Esophagus muscularis mucosa (tissue), 4 donors: ENCODE measurements around the gene TFPI. TPM values are rescaled to one million over a fixed set of nuclear protein-coding genes. Genes with fewer than 3 reads are reported as not detected.
"Not testable (repeated sequence)": the region's sequence is repeated elsewhere in the genome, so short reads cannot be mapped to it uniquely, and the experiment has no call there.

Experiments used
- DNase-seq: peaks from one replicate; pipeline ENCODE4 v3.0.0-alpha.2; 2017; ENCODE audit errors: extremely low spot score
- H3K27ac ChIP-seq, 4 donors: fragments of 200-600 bp; sonication (generic); replicated peaks in 1 of 4; 1 replicate in 3 of 4; 2 replicates in 1 of 4; pipeline ENCODE4 v1.5.1; 2016 to 2019; ENCODE audit warnings: mild to moderate bottlenecking in 1 of 4
- H3K27me3 ChIP-seq, 4 donors: fragments of 200-600 bp; sonication (generic); one replicate each; pipeline versions ENCODE4 v1.5.1 to v1.6.0; 2016 to 2019
- H3K36me3 ChIP-seq, 4 donors: fragments of 200-600 bp; sonication (generic); one replicate each; pipeline ENCODE4 v1.5.1; 2016 to 2019
- H3K4me1 ChIP-seq, 4 donors: fragments of 200-600 bp; sonication (generic); one replicate each; pipeline ENCODE4 v1.5.1; 2016 to 2019
- H3K4me3 ChIP-seq, 4 donors: fragments of 200-600 bp; sonication (generic); 1 replicate in 2 of 4; 2 replicates in 2 of 4; pipeline ENCODE4 v1.5.1; 2016 to 2019; ENCODE audit warnings: mild to moderate bottlenecking in 4 of 4, moderate library complexity in 1 of 4
- H3K9me3 ChIP-seq, 4 donors: fragments of 200-600 bp; sonication (generic); 1 replicate in 3 of 4; 2 replicates in 1 of 4; pipeline ENCODE4 v1.5.1; 2016 to 2019
- CTCF ChIP-seq, 3 experiments: fragments of 200-600 bp in 2 of 3; fragments of 450-650 bp in 1 of 3; sonication (generic) in 2 of 3; IDR thresholded peaks; one replicate each; pipeline ENCODE4 v1.5.1; 2017 to 2019; ENCODE audit warnings: antibody characterized with exemption in 3 of 3, mild to moderate bottlenecking in 2 of 3, moderate library complexity in 1 of 3
- EP300 ChIP-seq: sonication (generic); formaldehyde crosslinking; IDR thresholded peaks from one replicate; pipeline ENCODE4 v1.6.1; 2017; ENCODE audit warnings: antibody characterized with exemption
- POLR2A ChIP-seq: fragments of 450-650 bp; IDR thresholded peaks from one replicate; pipeline ENCODE4 v1.6.1; 2017; ENCODE audit warnings: antibody characterized with exemption, moderate library complexity, mild to moderate bottlenecking, low read depth
- POLR2AphosphoS5 ChIP-seq, 2 donors: sonication (generic); formaldehyde crosslinking; IDR thresholded peaks; one replicate each; pipeline ENCODE4 v1.6.1; 2017; ENCODE audit warnings: antibody characterized with exemption in 2 of 2
- WGBS: methylation state at CpG from one replicate; pipeline ENCODE4 v1.1.5; 2018; 5-methylcytosine and 5-hydroxymethylcytosine counted together
- intact Hi-C: fragments of 100-400 bp; cut with DNase I; formaldehyde crosslinking; loops from one replicate; pipeline ENCODE4 v1.15.1; 2023
- total RNA-seq, 4 donors: library from RNA; depleted of rRNA; stranded (reverse); fragments of >200 nt; gene quantifications; one replicate each; pipeline versions ENCODE4 v1.1.0 to v1.2.1, GENCODE V29; 2016

The TFPI gene
- total RNA-seq, 4 donors from 2014 or later = 57.3 to 93.1 (median 68.2) TPM

- no peaks in the 10 kb centered on the region for H3K9me3 ChIP-seq
- no peak overlapping the region for H3K27ac ChIP-seq
- no peaks in the 10 kb centered on the region for H3K27me3 ChIP-seq
- intact Hi-C loops = no loop called here
- no peaks in the 10 kb centered on the region for H3K4me1 ChIP-seq
- no peaks in the 10 kb centered on the region for H3K36me3 ChIP-seq
- no peak for DNase-seq
- H3K4me3 ChIP-seq = no peak overlapping the region
- TF ChIP-seq POLR2AphosphoS5 (IDR thresholded peaks at IDR 0.05) = no peak
Measured at GRCh38 chr2:187569571-187569970, 15.3 kb upstream of the TFPI start.

GRCh38 chr2:187569042-187569441, 14.8 kb upstream of the TFPI start:
- TF ChIP-seq EP300 = no peak
- TF ChIP-seq POLR2AphosphoS5 (IDR thresholded peaks at IDR 0.05) = no peak
- no peak for TF ChIP-seq POLR2A
- no peak for TF ChIP-seq CTCF (IDR thresholded peaks at IDR 0.05)
- WGBS = 83% methylated on average over 1 of the region's 1 CpG
- H3K27me3 ChIP-seq = no peaks in the 10 kb centered on the region
- H3K27ac ChIP-seq = no peak overlapping the region
- no peaks in the 10 kb centered on the region for H3K9me3 ChIP-seq
- no peak overlapping the region for H3K4me3 ChIP-seq
- intact Hi-C loops = no loop called here
- H3K36me3 ChIP-seq = no peaks in the 10 kb centered on the region
- DNase-seq = no peak
- no peaks in the 10 kb centered on the region for H3K4me1 ChIP-seq

GRCh38 chr2:187567126-187567525, 12.9 kb upstream of the TFPI start:
- Histone ChIP-seq H3K4me1 (no peaks in the 10 kb centered on the region), H3K27me3 (no peaks in the 10 kb centered on the region), H3K4me3 (no peak overlapping the region), H3K9me3 (no peaks in the 10 kb centered on the region), H3K27ac (no peak overlapping the region), H3K36me3 (no peaks in the 10 kb centered on the region)
- intact Hi-C loops = no loop called here
- 91% methylated on average over 1 of the region's 1 CpG for WGBS
- DNase-seq = no peak
- TF ChIP-seq POLR2AphosphoS5 (IDR thresholded peaks at IDR 0.05) = no peak
- no peak for TF ChIP-seq CTCF (IDR thresholded peaks at IDR 0.05)
- no peak for TF ChIP-seq POLR2A
- TF ChIP-seq EP300 = no peak

- Histone ChIP-seq H3K27ac (no peak overlapping the region), H3K9me3 (no peaks in the 10 kb centered on the region), H3K4me1 (no peaks in the 10 kb centered on the region), H3K36me3 (no peaks in the 10 kb centered on the region), H3K4me3 (no peak overlapping the region), H3K27me3 (no peaks in the 10 kb centered on the region)
- intact Hi-C loops = no loop called here
- no peak for DNase-seq
- TF ChIP-seq EP300 (no peak), POLR2AphosphoS5 (IDR thresholded peaks at IDR 0.05) (no peak), CTCF (IDR thresholded peaks at IDR 0.05) (no peak), POLR2A (no peak)
- WGBS = 88% methylated on average over 1 of the region's 1 CpG
Measured at GRCh38 chr2:187566712-187567111, 12.5 kb upstream of the TFPI start.

- intact Hi-C loops = no loop called here
- no peak for TF ChIP-seq POLR2AphosphoS5 (IDR thresholded peaks at IDR 0.05)
- TF ChIP-seq CTCF (IDR thresholded peaks at IDR 0.05) = no peak
- no peak for TF ChIP-seq EP300
- TF ChIP-seq POLR2A = no peak
- no peaks in the 10 kb centered on the region for H3K27me3 ChIP-seq
- DNase-seq = no peak
- no peaks in the 10 kb centered on the region for H3K4me1 ChIP-seq
- H3K36me3 ChIP-seq = no peaks in the 10 kb centered on the region
- no peak overlapping the region for H3K27ac ChIP-seq
- H3K4me3 ChIP-seq = no peak overlapping the region
- H3K9me3 ChIP-seq = no peaks in the 10 kb centered on the region
Measured at GRCh38 chr2:187566266-187566665, 12.0 kb upstream of the TFPI start.

- H3K27ac ChIP-seq, H3K27me3 ChIP-seq, intact Hi-C loops, H3K4me1 ChIP-seq, H3K4me3 ChIP-seq, H3K9me3 ChIP-seq, H3K36me3 ChIP-seq, DNase-seq: not testable (repeated sequence)
- WGBS = 95% methylated on average over 11 of the region's 11 CpGs
Measured at GRCh38 chr2:187565618-187566017, 11.4 kb upstream of the TFPI start.

GRCh38 chr2:187556493-187556892, 2.3 kb upstream of the TFPI start:
- 84% methylated on average over 5 of the region's 31 CpGs for WGBS
- H3K4me1 ChIP-seq, H3K4me3 ChIP-seq, DNase-seq, H3K27ac ChIP-seq, H3K9me3 ChIP-seq, H3K27me3 ChIP-seq, H3K36me3 ChIP-seq, intact Hi-C loops: not testable (repeated sequence)
